Ecto neural progenitor cell (in vitro differentiated cells): Measurements from ENCODE around the gene SNTG2.
A peak's percentile ranks its signal among the peaks of the same experiment; 100 is the strongest.
"Not testable (repeated sequence)": the region's sequence is repeated elsewhere in the genome, so short reads cannot be mapped to it uniquely, and the experiment has no call there.

Experiments
- DNase-seq: peaks from one replicate; pipeline ENCODE4 v3.0.0-alpha.2; 2018; ENCODE audit warnings: low spot score

The SNTG2 gene

DNA sequence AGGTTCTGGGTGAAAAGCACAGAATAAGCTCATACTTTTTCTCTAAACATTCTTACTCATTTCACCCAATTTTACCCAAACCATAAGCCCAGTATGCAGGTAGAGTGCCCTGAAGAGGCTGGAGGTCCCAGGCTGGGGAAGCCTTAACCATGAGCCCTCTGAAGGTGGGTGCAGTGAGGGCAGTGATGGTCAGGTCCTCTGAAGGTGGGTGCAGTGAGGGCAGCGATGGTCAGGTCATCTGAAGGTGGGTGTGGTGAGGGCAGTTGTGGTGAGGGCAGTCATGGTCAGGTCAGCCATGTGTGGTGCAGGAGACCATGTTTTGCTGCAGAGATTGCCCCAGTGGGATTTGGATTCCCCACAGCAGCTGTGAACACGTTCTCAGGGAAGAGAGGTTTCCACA is 148.8 kb downstream of the SNTG2 start:
- DNase-seq, result no peak

- no peak for DNase-seq
Observed at GRCh38 chr2:1101011-1101782, 150.5 kb downstream of the SNTG2 start.

DNA sequence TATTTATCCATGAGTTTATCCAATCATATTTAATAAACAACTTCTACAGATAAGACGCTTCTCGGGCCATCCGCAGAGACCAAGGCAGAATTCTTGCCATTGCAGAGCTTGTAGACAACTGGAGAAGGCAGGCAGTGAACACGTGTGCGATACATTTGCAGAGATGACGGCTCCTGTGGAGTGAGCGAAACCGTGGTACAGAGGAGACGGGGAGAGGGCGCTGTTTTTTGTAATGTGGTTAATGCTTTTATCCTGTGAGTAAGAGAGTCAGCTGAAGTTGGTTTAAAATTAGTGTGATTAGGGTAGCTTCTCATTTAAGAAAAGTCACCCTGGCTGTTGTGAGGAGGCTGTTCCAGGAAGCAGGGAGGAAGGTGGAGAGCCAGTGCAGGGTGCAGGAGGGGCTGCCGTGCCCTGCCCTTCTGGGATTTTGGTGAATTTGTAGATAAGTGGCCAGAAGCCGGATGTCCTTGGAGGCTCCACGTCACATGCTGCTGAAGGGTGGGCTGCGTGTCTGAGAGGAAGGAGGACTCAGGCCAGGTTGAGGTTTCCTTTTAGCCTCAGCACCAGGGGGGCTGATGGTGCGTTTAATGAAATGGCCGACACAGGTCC is 151.4 kb downstream of the SNTG2 start:
- no peak for DNase-seq

- DNase-seq, result no peak
Observed at GRCh38 chr2:1104364-1104763, 153.7 kb downstream of the SNTG2 start.

DNA sequence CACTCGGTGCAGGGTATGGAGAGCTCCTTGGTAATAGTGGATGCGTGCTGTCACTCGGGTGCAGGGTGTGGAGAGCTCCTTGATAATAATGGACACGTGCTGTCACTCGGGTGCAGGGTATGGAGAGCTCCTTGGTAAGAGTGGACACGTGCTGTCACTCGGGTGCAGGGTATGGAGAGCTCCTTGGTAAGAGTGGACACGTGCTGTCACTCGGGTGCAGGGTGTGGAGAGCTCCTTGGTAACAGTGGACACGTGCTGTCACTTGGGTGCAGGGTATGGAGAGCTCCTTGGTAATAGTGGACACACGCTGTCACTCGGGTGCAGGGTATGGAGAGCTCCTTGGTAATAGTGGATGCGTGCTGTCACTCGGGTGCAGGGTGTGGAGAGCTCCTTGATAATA is 155.7 kb downstream of the SNTG2 start:
- DNase-seq, result not testable (repeated sequence)

DNA sequence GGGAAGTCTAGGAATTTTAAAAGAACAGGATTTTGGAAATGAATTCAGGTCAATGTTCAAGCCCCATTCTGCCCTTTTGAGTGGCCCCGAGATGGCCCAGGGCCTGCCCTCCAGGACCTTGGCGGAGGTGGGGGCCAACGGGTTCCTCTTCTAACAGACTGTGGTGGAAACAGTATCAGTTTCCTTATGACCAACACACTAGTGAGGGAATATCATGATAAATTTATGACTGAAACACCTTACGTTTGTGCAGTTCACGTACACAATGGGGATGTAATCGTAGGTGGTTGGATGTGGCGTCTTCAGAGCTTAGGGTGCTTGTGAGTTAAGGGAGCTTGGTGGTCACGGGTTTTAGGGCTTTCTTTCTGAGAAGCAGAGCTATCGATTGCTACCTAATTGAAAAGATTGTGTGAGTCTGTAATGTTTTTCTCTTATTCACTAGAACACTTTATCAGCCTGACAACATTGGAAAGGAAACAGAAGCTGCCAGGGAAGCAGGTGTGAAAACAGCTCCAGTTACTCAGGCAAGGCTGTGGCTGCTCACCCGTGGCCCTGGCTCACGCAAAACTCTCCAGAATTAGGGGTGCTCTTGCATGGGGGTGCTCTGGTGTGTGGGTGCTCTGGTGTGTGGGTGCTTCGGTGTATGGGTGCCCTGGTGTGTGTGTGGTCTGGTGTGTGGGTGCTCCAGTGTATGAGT is 165.3 kb downstream of the SNTG2 start:
- no peak for DNase-seq

GRCh38 chr2:1117569-1117968 is 166.9 kb downstream of the SNTG2 start:
- DNase-seq, result no peak

DNA sequence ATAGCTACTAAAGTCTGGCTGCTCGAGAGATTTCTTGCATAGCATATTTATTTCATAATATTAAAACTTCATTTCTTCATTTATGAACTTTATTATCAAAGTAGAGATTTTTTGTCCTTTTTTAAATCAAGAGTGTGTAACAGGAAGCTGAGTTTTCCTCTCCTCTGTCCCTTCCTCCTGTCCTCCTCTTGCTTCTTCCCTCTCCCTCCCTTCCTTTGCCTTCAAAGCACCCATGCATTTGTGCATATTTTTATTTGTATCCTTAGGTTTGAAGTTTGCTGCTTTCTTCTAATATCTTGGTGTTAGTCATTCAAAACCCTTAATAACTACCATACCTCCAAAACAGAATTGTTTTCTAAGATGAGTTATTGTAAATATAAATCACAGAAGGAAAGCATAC is 174.6 kb downstream of the SNTG2 start:
- no peak for DNase-seq

DNA sequence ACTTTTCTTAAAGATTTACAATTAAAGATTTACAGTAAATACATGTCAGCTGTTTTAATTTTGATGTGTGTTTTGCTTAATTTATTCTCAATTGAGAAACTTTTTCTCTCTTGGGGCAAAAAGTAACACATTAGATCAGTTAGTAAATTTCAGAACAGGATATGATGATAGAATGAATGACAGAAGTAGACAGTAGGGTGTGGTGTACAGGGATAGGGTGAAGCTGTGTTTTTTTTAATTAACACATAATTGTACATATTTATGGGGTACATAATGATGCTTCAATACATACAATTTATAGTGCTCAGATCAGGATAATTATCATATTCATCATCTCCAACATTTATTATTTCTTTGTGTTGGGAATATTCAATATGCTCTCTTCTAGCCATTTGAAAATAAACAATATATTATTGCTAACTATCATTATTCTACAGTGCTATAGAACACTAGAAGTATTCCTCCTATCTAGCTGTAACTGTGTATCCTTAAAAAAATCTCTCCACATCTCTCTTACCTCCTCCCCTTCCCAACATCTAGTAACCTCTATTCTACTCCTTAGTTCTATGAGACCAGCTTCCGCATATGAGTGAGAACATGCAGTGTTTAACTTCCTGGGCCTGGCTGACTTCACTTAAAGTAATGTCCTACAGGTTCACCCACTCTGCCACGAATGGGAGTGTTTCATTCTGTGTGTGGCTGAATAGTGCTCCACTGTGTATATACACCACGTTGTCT is 175.2 kb downstream of the SNTG2 start:
- DNase-seq, result no peak

DNA sequence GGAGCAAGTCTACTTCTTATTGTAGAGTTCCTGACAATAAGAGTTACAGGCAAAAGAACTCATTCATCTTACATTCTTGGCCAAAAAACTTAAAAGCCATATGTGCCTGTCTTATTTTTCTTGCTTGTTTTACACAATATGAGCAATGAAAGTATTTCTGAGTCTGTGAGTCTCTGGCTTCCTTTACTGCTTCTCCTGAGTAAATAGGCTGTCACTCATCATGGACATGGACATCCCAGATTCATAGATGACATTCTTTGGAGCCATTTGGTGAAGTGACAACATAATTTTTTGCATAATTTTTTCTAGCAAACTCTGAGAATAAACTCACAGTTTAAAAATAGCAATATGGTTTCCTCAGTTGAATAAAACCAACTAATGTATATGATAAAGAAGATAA is 179.3 kb downstream of the SNTG2 start:
- DNase-seq, result no peak

DNA sequence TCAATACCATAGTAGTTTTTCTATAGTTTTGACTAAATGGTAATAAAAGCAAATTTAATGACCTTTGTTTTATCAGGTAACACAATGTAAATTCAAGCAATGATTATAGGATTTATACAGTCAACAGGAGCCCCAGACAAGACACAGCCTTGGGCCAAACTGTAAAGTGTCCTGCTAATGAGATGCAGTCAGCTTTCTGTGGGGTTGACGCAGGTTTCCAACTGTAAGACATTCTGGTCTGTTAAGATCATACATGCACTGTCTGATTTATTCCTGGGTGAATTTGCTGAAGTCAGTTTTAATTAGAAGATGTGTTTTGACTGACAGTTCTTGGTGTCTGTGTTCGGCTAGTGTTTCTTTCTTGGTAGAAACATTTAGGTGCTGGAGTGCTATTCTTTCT is 180.3 kb downstream of the SNTG2 start:
- no peak for DNase-seq

- DNase-seq, result no peak
Observed at GRCh38 chr2:1132328-1132969, 181.8 kb downstream of the SNTG2 start.

GRCh38 chr2:1133896-1134295 is 183.2 kb downstream of the SNTG2 start:
- not testable (repeated sequence) for DNase-seq

DNA sequence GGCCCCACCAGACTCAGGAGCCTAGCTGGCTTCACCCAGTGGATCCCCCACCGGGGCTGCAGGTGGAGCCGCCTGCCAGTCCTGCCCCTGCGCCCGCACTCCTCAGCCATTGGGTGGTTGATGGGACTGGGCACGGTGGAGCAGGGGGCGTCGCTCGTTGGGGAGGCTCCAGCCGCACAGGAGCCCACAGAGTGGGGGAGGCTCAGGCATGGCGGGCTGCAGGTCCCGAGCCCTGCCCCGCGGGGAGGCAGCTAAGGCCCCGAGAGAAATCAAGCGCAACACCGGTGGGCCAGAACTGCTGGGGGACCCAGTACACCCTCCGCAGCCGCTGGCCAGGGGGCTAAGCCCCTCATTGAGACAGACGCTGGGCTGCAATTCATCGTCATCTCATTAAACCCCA is 184.0 kb downstream of the SNTG2 start:
- DNase-seq, result no peak

DNA sequence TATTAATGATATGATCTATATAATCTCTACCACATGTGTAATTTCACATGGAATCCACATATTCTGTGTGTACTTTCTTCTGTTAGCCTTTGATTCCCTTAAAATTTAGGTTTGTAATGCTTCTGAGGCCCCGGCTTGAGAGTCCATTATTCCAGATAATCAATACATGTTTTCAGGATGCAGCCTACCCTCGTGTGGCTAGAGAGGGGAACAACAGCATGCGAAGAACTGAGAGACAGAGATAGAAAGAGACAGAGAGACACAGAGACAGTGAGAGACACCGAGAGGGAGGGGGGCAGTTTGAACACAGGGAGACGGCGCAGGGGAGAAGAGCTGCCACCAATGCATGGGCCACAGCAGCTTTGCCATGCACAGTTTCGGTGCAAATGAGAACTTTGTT is 185.4 kb downstream of the SNTG2 start:
- DNase-seq, result no peak

DNA sequence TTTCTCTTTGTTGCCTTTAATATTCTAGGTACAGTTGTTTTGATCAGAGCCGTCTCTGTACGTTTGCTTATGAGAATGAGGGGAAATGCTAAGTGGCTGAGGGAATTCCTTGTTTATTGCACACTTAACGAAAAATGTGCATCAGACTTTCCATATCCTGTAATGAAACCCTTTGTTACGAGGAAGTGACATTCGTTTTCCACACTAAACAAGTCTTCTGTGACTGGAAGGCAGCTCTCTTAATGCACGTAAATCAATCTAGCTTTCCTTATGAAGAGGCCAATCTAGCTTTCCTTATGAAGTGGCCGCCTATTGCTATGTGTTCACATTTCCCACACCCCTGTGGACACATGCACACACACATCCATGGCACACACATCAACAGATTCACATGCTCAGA is 186.2 kb downstream of the SNTG2 start:
- no peak for DNase-seq

GRCh38 chr2:1137264-1137663 is 186.6 kb downstream of the SNTG2 start:
- DNase-seq, result no peak

DNA sequence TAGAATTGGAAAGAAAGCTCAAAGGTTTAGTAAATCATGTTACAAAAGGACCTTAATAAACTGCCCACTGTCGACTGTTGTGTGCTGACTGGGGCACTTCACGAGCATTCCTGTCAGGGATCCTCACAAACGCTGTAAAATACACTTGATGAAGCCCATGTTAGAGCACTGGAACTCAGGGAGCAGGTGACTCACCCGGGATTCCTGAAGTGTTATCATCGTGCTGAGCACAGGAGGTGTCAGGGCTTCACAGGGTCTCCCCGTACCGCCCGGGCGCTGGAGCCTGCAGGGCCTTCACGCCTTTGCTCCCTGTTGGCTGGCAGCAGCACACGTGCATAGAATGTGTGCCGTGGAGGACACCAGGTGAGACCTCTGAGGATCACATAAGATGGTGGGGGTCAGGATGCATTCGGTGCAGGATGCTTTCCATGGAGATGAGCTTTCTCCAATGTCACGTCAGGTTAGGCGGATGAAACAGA is 187.3 kb downstream of the SNTG2 start:
- DNase-seq, result no peak

GRCh38 chr2:1140389-1141003 is 189.8 kb downstream of the SNTG2 start:
- peak; percentile 79 for DNase-seq

DNA sequence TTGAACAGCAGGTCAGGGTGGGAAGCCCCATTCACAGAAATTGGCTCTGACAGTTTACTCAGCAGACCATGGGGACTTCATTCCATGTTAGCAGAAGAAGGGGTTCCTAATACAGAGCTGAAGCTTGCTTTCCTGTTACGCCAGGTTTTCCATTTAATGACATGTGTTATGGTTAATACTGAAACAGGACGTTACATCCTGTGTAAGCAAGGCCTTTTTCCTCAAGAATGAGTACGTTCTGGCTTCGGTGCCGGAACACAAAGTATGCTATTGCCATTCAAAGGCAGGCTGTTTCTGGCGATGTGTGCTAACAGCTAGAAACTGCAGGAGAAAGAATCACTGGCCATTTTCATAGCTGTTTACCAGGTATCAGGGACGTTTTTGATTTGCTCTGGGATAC is 190.4 kb downstream of the SNTG2 start:
- DNase-seq, result no peak

GRCh38 chr2:1143129-1143528 is 192.5 kb downstream of the SNTG2 start:
- no peak for DNase-seq
